Measurements from ENCODE around the gene XIRP1. TPM values are rescaled to one million over a fixed set of nuclear protein-coding genes. Genes with fewer than 3 reads are reported as not detected.

Gene XIRP1
- total and polyA plus RNA-seq, 2 experiments from 2014 or later, result not detected

GRCh38 chr3:39173318-39174125 lies 18.9 kb downstream of the XIRP1 start:
- no peak overlapping the region for H3K4me3 Mint-ChIP-seq
- Histone ChIP-seq H3K27me3 (ENCODE audit: insufficient read depth) (no peaks in the 10 kb centered on the region), H3K27ac (ENCODE audit: low read depth) (no peak overlapping the region), H3F3A (replicated peaks; ENCODE audit: low read depth) (no peaks in the 10 kb centered on the region), H4K20me1 (replicated peaks; ENCODE audit: insufficient read depth) (no peaks in the 10 kb centered on the region), H3K36me3 (ENCODE audit: insufficient read depth) (no peaks in the 10 kb centered on the region), H2AFZ (no peak overlapping the region), H3K4me2 (no peak overlapping the region), H3K4me3 (no peak overlapping the region), H3K79me2 (replicated peaks; ENCODE audit: insufficient read depth) (no peaks in the 10 kb centered on the region), H3K4me1 (ENCODE audit: insufficient read depth) (peaks cover 12% of the 10 kb centered on the region), H3K9me2 (ENCODE audit: insufficient read depth) (no peaks in the 10 kb centered on the region)
- no peak overlapping the region for H3K27ac Mint-ChIP-seq
- no peak for TF ChIP-seq EZH2 (IDR thresholded peaks at IDR 0.05; ENCODE audit: low read depth, unreplicated experiment)
- no peak for TF ChIP-seq CREB1 (CRISPR knock-in tag; IDR thresholded peaks at IDR 0.05; ENCODE audit: low read depth)
- TF ChIP-seq ZNF331 (CRISPR knock-in tag; IDR thresholded peaks at IDR 0.05; ENCODE audit: low read depth), result no peak
- TF ChIP-seq STAT1 (IDR thresholded peaks at IDR 0.05; ENCODE audit: unreplicated experiment), result no peak
- no peak for TF ChIP-seq NANOG (IDR thresholded peaks at IDR 0.05; ENCODE audit: borderline replicate concordance)
- no peak for TF ChIP-seq ETS1 (IDR thresholded peaks at IDR 0.05)
- TF ChIP-seq ZNF462 (CRISPR knock-in tag; IDR thresholded peaks at IDR 0.05), result no peak
- TF ChIP-seq EZH2phosphoT487 (IDR thresholded peaks at IDR 0.05; ENCODE audit: unreplicated experiment), result no peak
- TF ChIP-seq JUNB (IDR thresholded peaks at IDR 0.05; ENCODE audit: unreplicated experiment), result no peak
- TF ChIP-seq REST (IDR thresholded peaks at IDR 0.05; ENCODE audit: unreplicated experiment), result no peak
- TF ChIP-seq CTCF (conservative IDR thresholded peaks at IDR 0.05; ENCODE audit: low read depth in 2 of 2), result no peak
- no peak for TF ChIP-seq POLR2AphosphoS5 (IDR thresholded peaks at IDR 0.05; ENCODE audit: low read depth)
- TF ChIP-seq ZNF114 (CRISPR knock-in tag; IDR thresholded peaks at IDR 0.05), result no peak
- H3K27me3 Mint-ChIP-seq (ENCODE audit: insufficient read depth, low read depth, poor library complexity), result peaks cover 6% of the 10 kb centered on the region
- H3K36me3 Mint-ChIP-seq (ENCODE audit: low read depth), result no peaks in the 10 kb centered on the region
- peaks cover 22% of the 10 kb centered on the region for H3K4me1 Mint-ChIP-seq
- DNase-seq (ENCODE audit: low spot score) (no peak), ATAC-seq (no peak)
- H3K9me3 Mint-ChIP-seq, result peaks cover 3% of the 10 kb centered on the region; the same call in 2 of the 3 replicates

All from GM23338 (cell line).